Activated effector memory CD4-positive, alpha-beta T cell treated with anti-CD3 and anti-CD28 coated beads, Interleukin-2, amount 50 U/mL, for 16 hours (primary cell): ENCODE results near the gene TP53TG5.
"Not testable (repeated sequence)": the region's sequence is repeated elsewhere in the genome, so short reads cannot be mapped to it uniquely, and the experiment has no call there.

ENCODE experiments used
- DNase-seq: peaks from one replicate; pipeline ENCODE4 v3.0.0-alpha.2; 2020

The TP53TG5 gene

GRCh38 chr20:45366192-45366591 is 11.9 kb downstream of the TP53TG5 start:
- no peak for DNase-seq

GRCh38 chr20:45365444-45365970 is 12.6 kb downstream of the TP53TG5 start:
- DNase-seq, result no peak

DNA sequence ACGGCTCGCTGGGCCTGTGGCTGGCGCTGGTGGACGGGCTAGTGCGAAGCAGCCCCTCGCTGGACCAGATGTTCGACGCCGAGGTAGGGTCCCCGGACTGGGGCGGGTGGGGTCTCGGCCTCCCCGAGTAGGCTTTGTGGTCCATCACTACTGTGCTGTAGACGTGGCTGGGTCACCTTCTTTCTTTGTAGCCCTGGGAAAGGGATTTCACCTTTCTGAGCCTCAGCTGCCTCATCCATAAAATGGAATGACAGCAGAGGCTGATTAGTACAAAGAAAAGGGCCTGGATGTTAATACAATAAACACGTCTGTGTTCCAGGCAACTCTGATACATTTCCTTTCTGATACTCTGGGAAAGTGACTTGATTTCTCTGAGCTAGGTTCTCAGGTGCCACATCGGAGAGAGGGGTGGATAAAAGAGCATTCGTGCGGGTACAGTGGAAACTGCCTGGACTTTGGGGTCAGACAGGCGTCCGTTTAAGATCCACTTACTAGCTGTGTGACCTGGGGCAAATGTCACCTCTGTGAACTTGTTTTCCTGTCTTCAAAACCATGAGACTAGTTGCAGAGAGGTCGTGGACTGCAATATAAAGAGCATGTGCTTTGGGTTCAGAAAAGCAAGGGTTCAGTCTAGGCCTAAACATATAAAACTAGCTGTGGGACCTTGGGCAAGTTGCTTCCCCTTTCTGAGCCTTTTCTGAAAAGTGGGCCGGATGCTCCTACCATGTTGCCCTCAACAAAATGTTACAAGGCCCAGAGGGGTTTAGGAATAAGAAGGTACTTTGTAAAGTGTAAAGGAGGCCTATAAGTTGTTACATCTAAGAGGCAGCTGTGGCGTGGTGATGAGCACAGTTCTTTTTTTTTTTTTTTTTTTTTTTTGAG is 14.3 kb downstream of the TP53TG5 start:
- DNase-seq, result no peak

DNA sequence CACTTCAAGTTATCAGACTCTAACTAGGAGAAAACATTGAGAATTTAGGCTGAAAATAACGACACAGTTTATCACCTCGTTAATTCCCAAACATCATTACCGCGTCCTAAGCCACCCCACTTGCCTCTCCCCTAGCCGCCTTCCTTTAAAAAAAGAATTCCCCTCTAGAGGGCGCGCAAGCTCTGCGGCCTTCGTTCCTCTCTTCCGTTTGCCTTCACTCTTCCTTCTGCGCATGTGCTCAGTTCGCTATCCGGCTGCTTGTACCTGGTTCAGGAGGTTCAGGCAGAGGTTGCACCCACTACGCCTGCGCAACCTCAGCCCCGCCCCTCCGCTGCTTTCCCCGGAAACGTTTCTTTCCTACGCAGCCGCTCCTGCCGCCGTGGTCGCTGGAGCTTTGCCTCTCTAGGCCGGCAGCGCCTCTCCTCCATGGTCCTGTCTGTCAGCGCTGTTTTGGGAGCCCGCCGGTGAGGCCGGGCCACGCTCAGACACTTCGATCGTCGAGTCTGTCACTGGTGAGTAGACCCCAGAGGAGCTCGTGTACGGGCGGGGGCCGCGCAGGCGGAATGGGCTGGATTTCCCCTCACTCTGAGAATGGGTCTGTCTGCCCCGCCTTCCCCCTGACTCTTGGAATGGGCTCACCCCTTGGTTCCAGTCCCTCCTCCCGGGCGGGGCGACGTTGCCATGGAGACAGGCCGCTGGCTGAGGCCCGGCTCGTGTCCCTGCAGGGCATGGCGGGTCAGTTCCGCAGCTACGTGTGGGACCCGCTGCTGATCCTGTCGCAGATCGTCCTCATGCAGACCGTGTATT is 15.1 kb downstream of the TP53TG5 start, which contains the start of gene SYS1:
Gene SYS1, plus strand, starts transcription at position 353 of the 807 bp plus-strand sequence. Its CDS starts 376 bp downstream, at position 729.
- peak; percentile 99 for DNase-seq

- no peak for DNase-seq
These were observed 16.3 kb downstream of the TP53TG5 start for GRCh38 chr20:45361793-45362192.

DNA sequence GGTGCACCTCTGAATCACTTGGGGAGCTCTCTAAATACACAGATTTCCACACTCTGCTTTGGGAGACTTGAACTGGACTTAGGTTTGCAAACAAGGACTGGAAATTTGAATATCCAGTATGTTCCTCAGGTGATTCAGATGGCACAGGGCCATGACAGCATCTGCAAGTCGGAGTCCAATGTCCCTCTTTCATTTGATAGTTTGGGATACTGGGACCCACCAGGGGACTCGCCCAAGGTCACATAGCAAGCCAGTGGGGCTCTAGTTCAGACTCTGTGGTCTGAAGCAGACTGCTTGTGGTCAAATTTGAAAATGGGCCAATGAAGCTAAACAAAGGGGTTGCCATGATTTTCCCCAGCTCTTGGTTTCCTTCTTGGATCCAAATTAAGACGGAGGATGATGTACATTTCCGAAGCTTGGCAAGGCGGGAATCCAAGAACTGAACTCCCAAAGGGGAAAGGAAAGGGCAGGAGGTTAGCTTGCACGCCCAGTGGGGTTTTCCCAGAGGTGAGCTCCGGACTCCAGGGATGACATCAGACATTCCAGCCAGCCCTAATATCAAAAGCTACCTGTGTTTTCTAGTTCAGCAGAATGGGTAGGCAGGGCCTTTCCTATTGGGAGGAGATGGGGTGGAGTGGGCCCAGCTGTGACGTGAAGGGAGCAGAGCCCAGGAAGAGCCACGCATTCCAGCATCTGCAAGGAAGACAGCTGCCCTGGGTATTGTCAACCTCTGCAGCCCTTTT is 18.5 kb downstream of the TP53TG5 start:
- peak; percentile 45 for DNase-seq

- DNase-seq, result no peak
These were observed 19.1 kb downstream of the TP53TG5 start for GRCh38 chr20:45359069-45359405.

GRCh38 chr20:45358282-45359068 is 19.6 kb downstream of the TP53TG5 start:
- DNase-seq, result peak; percentile 58

- no peak for DNase-seq
These were observed 22.7 kb downstream of the TP53TG5 start for GRCh38 chr20:45355209-45356084.

DNA sequence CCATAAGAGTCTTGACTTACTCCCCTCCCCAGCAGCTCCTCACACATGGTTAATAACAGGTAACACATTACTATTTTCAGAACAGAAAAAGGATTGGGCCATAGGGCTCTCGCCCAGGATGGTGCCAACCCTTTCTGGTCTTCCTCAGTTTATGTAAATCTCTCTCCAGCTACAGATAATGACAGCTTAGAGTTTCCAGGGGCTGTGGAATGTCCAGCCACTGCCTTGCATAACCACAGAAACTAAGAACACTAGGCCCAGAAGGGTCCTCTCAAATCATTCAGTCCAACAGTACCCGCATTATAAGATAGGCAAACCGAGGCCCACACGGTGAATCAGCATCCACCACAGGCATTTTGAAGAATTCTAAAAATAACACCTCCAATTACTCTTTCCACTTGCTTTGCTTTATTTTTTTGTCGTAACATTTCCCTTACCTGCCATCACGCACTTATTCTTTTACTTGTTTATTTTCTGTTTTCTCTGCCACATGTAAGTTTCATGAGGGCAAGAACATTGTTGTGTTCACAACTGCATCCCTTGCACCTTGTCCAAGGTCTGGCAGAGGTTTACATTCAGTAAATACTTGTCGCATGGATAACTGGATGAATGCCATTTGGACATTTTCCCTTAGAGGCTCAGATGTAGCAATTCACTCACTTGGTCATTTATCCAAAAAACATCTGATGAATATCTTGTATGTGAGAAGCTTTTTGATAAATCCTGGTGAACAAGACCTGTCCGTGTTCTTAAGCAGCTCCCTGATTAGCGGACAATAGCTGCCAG is 23.5 kb downstream of the TP53TG5 start:
- no peak for DNase-seq

DNA sequence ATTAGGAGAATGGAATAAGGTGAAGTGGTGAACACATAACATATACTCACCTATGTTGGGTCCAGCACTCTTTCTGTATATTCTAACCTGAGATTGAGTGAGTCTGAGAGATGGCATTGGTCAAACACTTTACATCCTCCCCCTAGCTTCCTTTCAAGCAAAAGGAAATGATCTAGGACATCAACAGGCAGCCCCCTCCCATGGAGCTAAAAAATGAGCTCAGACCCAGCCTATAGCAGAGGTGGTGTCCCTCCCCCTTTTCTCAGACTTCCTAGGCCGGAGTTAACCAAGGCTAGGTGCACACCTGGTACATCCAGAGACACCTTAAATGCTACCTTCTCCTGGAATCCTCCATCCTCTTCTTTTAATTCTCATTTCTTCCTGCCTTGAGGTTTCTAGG is 24.4 kb downstream of the TP53TG5 start:
- no peak for DNase-seq

DNA sequence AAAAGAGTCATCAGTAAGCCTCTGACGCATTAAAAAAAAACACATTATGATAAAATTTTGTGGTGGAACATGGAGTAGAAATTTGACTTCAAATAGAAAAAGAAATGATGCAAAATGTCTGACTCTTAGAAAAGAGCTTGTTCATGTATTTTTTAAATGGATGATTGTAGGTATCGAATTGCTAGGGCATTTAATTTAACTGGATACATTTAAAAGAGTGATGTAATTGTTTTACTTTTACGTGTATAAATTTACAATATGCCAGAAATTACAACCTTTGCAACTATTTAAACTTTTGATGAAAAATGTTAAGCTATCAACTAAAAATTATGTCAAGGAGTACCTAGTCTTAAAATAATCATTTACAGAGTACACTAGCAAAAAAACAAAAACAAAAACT is 25.4 kb downstream of the TP53TG5 start:
- no peak for DNase-seq

- DNase-seq, result not testable (repeated sequence)
These were observed 27.3 kb downstream of the TP53TG5 start for GRCh38 chr20:45350795-45351194.

GRCh38 chr20:45350217-45350616 is 27.9 kb downstream of the TP53TG5 start:
- no peak for DNase-seq

DNA sequence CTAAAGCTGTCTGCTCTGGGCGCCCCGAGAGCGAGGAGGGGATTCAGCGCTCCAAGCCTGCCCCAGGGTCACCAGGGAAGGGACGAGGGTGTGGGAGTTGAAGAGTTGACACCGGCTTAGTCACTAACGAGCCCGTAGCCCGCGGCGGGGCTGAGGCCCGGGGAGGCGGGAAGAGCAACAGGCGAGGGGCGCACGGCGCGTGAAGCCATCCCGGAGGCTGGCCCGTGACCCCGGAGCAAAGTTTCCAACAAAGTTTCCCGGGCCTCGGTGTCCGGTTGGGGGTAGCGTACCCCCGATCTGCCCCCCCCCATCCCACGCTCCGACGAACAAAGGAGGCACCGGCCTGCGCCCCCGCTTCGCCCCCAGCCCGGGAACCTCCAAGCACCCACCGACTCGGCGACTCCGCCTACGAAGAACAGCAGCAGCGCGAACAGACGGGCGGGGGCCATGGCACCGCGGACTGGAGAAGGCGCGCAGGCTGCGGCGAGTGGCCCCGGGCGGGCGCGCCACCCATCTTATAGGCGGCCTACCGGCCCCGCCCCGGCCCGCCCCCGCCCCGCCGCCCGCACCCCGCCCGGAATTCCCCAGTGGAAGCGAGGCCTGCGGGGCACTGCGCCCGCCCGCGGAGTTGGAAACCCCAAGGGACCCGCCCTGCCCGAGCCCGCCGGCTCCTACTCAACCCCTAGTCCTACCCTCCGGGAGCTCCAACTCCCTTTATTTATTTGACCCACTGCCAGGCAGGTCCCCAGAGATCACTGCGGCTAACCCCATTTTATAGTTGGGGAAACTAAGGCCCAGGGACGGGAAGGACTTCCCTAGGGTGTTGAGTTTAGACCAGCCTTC is 30.0 kb downstream of the TP53TG5 start, which contains the start of gene SDC4:
Gene SDC4, minus strand, starts transcription at position 489 of the 843 bp plus-strand sequence. Its CDS starts 40 bp downstream, at position 449.
- peak; percentile 89 for DNase-seq

DNA sequence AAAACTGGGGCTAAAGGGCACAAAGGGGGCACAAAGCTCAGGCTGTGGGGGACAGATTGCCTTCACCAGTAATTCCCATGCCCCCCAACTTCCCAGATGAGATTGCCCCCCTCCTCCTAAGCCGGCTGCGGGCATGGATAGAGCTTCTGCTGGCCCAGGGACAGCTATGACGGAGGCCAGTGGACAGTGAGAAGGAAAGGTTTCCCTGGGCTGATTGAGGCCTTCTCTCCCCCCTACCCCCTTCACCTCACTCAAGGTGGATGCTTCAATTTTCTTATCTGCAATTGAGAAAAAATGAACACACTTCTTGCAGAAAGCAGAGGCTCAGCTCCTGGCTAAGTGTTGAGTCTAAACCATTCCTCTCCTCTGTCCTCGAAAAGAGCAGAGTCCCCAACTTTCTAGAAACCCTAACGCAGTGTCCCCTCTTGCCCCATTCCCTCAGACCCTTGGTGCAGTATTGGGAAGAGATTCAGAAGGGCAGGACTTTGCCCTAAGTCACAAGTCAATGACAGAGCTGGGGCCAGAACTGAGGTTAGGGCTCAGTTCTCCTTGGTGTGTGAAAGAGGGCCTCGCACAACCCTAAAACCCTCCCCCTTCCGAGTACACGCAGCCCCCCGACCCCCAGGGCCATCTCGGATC is 30.7 kb downstream of the TP53TG5 start:
- no peak for DNase-seq

GRCh38 chr20:45346851-45347250 is 31.3 kb downstream of the TP53TG5 start:
- no peak for DNase-seq

- DNase-seq, result no peak
These were observed 31.8 kb downstream of the TP53TG5 start for GRCh38 chr20:45346291-45346718.
